ENCODE results near the gene ANKRD13A.

DNA sequence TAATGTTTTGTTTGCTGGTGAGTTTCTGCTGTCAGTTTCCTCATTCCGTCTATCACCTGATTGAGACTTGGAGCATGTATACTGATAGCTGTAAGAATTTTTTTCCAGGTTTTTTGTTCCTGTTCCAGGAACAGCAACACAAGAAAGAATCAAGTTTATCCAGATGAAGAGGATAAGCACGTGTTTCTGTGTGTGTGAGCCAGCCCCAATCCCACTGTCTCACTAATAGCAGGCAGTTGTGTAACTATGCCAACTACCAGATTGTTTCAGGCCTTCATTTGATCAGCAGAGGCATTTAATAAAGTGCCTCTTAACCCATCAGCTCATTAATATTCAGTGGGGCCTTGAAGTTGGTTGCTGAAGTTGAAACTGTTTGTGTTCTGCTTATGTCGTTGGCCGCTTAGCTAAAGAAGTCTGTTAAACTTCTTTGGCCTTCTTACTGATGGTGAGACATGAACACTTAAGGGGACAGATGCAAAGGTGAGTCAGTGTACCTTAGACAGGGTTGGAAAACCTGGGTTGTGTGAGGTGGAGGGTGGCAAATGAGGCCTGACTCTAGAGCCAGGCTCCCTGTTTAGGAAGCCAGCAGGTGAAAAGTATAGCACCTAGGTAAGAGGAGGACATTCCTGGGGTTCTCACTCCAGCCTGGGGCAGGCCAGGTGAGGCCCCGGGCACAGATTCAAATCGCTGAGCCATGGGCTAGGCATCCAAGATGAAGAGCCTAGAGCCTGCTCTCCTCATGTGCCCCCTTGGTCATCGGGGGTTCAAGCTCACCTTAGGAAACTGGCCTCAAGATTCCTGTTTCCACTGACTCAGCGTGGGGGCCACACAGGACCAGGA lies 3.7 kb downstream of the ANKRD13A start:
- TF ChIP-seq, protein P1, sequence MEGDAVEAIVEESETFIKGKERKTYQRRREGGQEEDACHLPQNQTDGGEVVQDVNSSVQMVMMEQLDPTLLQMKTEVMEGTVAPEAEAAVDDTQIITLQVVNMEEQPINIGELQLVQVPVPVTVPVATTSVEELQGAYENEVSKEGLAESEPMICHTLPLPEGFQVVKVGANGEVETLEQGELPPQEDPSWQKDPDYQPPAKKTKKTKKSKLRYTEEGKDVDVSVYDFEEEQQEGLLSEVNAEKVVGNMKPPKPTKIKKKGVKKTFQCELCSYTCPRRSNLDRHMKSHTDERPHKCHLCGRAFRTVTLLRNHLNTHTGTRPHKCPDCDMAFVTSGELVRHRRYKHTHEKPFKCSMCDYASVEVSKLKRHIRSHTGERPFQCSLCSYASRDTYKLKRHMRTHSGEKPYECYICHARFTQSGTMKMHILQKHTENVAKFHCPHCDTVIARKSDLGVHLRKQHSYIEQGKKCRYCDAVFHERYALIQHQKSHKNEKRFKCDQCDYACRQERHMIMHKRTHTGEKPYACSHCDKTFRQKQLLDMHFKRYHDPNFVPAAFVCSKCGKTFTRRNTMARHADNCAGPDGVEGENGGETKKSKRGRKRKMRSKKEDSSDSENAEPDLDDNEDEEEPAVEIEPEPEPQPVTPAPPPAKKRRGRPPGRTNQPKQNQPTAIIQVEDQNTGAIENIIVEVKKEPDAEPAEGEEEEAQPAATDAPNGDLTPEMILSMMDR (IDR thresholded peaks at IDR 0.05) = no peak
- no peak for TF ChIP-seq POLR2AphosphoS5 (IDR thresholded peaks at IDR 0.05)
- no peak for TF ChIP-seq EP300 (IDR thresholded peaks at IDR 0.05)

All from stomach (tissue), 4 donors.